HepG2 (cell line): ENCODE measurements around the gene KRTAP3-2. TPM values are rescaled to one million over a fixed set of nuclear protein-coding genes. Genes with fewer than 3 reads are reported as not detected.
A peak's percentile ranks its signal among the peaks of the same experiment; 100 is the strongest.

Experiments
- FOXP4 ChIP-seq: sonication (generic); formaldehyde crosslinking; IDR thresholded peaks from 2 replicates; pipeline ENCODE4 v1.4.0; 2020; ENCODE audit warnings: missing genetic modification reagents
- polyA plus RNA-seq, 8 experiments: library from polyadenylated mRNA; depleted of rRNA in 3 of 8; stranded (reverse) in 7 of 8; unstranded in 1 of 8; fragments of >200 nt; fragmentation: Illumina TruSeq in 4 of 8; extraction: Trizol in 4 of 8; gene quantifications; 2 replicates each; pipeline versions ENCODE4 v1.2.1 to v1.2.3, GENCODE V29; 2011 to 2016; ENCODE audit warnings: low read depth in 4 of 8, missing spikeins in 1 of 8, mixed read lengths in 1 of 8; ENCODE audit not compliant: insufficient read depth in 1 of 8
- small RNA-seq, 3 experiments: library from RNA; depleted of rRNA; stranded (forward); fragments of <200 nt; gene quantifications; one replicate each; pipeline ENCODE3, GENCODE V24; 2012; ENCODE audit warnings: low read depth in 2 of 3, low replicate concordance in 1 of 3; ENCODE audit not compliant: insufficient read length in 3 of 3, insufficient read depth in 2 of 3
- total RNA-seq, 5 experiments: library from RNA; depleted of rRNA; stranded (reverse); fragments of >200 nt; fragmentation: Illumina TruSeq; extraction: Trizol; gene quantifications; 2 replicates each; pipeline ENCODE4 v1.2.3, GENCODE V29; 2016; ENCODE audit warnings: low read depth in 1 of 5
- TF ChIP-seq, protein P1 (sequence below): IDR thresholded peaks from 2 replicates; pipeline ENCODE4 v1.6.1; 2016
- TF ChIP-seq, protein P2 (sequence below): IDR thresholded peaks from 2 replicates; pipeline ENCODE4 v1.4.0; 2020; ENCODE audit warnings: mild to moderate bottlenecking, missing genetic modification reagents

KRTAP3-2 gene
- total and polyA plus RNA-seq, 2 of the 13 experiments (the other 11 are each of a cell fraction or from before 2014, with no cell fraction given): not detected

DNA sequence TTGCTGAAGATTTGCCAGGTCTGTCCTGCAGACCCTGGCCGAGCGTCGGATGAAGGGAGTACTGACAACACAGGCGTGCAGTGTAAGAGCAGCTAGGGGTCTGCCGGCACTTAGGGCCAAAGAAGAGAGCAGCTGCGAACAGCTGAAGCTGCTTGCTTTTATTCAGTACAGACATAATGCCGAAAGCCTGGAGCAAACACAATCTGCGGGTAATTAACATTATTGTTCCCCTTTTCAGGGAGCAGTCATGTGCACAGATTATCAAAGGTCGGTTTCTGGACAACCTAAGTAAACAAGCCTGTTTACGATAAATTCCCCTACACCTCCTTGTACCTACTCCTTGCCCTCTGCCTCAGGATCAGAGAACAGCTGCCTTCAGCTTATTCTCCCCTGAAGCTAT lies 50.3 kb downstream of the KRTAP3-2 start (continued):
- TF ChIP-seq, protein P1, sequence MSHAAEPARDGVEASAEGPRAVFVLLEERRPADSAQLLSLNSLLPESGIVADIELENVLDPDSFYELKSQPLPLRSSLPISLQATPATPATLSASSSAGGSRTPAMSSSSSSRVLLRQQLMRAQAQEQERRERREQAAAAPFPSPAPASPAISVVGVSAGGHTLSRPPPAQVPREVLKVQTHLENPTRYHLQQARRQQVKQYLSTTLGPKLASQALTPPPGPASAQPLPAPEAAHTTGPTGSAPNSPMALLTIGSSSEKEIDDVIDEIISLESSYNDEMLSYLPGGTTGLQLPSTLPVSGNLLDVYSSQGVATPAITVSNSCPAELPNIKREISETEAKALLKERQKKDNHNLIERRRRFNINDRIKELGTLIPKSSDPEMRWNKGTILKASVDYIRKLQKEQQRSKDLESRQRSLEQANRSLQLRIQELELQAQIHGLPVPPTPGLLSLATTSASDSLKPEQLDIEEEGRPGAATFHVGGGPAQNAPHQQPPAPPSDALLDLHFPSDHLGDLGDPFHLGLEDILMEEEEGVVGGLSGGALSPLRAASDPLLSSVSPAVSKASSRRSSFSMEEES (CRISPR knock-in tag): peak; percentile 30; the same call in 1 of the 2 replicates
- peak; percentile 70 for TF ChIP-seq FOXP4
- TF ChIP-seq, protein P2, sequence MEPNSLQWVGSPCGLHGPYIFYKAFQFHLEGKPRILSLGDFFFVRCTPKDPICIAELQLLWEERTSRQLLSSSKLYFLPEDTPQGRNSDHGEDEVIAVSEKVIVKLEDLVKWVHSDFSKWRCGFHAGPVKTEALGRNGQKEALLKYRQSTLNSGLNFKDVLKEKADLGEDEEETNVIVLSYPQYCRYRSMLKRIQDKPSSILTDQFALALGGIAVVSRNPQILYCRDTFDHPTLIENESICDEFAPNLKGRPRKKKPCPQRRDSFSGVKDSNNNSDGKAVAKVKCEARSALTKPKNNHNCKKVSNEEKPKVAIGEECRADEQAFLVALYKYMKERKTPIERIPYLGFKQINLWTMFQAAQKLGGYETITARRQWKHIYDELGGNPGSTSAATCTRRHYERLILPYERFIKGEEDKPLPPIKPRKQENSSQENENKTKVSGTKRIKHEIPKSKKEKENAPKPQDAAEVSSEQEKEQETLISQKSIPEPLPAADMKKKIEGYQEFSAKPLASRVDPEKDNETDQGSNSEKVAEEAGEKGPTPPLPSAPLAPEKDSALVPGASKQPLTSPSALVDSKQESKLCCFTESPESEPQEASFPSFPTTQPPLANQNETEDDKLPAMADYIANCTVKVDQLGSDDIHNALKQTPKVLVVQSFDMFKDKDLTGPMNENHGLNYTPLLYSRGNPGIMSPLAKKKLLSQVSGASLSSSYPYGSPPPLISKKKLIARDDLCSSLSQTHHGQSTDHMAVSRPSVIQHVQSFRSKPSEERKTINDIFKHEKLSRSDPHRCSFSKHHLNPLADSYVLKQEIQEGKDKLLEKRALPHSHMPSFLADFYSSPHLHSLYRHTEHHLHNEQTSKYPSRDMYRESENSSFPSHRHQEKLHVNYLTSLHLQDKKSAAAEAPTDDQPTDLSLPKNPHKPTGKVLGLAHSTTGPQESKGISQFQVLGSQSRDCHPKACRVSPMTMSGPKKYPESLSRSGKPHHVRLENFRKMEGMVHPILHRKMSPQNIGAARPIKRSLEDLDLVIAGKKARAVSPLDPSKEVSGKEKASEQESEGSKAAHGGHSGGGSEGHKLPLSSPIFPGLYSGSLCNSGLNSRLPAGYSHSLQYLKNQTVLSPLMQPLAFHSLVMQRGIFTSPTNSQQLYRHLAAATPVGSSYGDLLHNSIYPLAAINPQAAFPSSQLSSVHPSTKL (CRISPR knock-in tag): peak; percentile 49; the same call in 1 of the 2 replicates

Small RNA genes within 50 kb of the gene (small RNA-seq; reads per million reads assigned to genes)
- 0 reads per million in 3 experiments for gene KRTAP3-4P

Other genes with a start within 250 kb of the KRTAP3-2 start
Only the 30 nearest of the 37 such genes appear.
- gene KRT28, start 199.9 kb downstream of the KRTAP3-2 start, total RNA-seq (2016; rRNA removed; fragmentation: Illumina TruSeq; extraction: Trizol): not detected in 2 replicates
- gene KRT28, start 199.9 kb downstream of the KRTAP3-2 start, polyA plus RNA-seq (2011; rRNA removed): not detected in 2 replicates
- 25.1 and 25.7 TPM in 2 replicates for gene KRT10, start 177.3 kb downstream of the KRTAP3-2 start, total RNA-seq (2016; rRNA removed; fragmentation: Illumina TruSeq; extraction: Trizol)
- gene KRT10, start 177.3 kb downstream of the KRTAP3-2 start, polyA plus RNA-seq (2011; rRNA removed): 23.0 and 27.5 TPM in 2 replicates
- gene KRT12, start 132.7 kb downstream of the KRTAP3-2 start, total RNA-seq (2016; rRNA removed; fragmentation: Illumina TruSeq; extraction: Trizol): 0.07 TPM in 1 of 2 replicates, not detected in the other
- 0.09 and 0.31 TPM in 2 replicates for gene KRT12, start 132.7 kb downstream of the KRTAP3-2 start, polyA plus RNA-seq (2011; rRNA removed)
- 0.13 and 0.14 TPM in 2 replicates for gene KRT20, start 114.7 kb downstream of the KRTAP3-2 start, total RNA-seq (2016; rRNA removed; fragmentation: Illumina TruSeq; extraction: Trizol)
- gene KRT20, start 114.7 kb downstream of the KRTAP3-2 start, polyA plus RNA-seq (2011; rRNA removed): 0.20 and 1.0 TPM in 2 replicates
- 24.7 and 32.9 TPM in 2 replicates for gene KRT23, start 62.3 kb downstream of the KRTAP3-2 start, total RNA-seq (2016; rRNA removed; fragmentation: Illumina TruSeq; extraction: Trizol)
- 48.4 and 51.1 TPM in 2 replicates for gene KRT23, start 62.3 kb downstream of the KRTAP3-2 start, polyA plus RNA-seq (2011; rRNA removed)
- gene KRT39, start 33.0 kb downstream of the KRTAP3-2 start, total RNA-seq (2016; rRNA removed; fragmentation: Illumina TruSeq; extraction: Trizol): 0.07 TPM in 1 of 2 replicates, not detected in the other
- 1.2 and 1.6 TPM in 2 replicates for gene KRT39, start 33.0 kb downstream of the KRTAP3-2 start, polyA plus RNA-seq (2011; rRNA removed)
- not detected in 2 replicates for gene KRT40, start 15.6 kb downstream of the KRTAP3-2 start, total RNA-seq (2016; rRNA removed; fragmentation: Illumina TruSeq; extraction: Trizol)
- gene KRT40, start 15.6 kb downstream of the KRTAP3-2 start, polyA plus RNA-seq (2011; rRNA removed): not detected in 2 replicates
- not detected in 2 replicates for gene KRTAP3-3, start 5.7 kb downstream of the KRTAP3-2 start, total RNA-seq (2016; rRNA removed; fragmentation: Illumina TruSeq; extraction: Trizol)
- gene KRTAP3-3, start 5.7 kb downstream of the KRTAP3-2 start, polyA plus RNA-seq (2011; rRNA removed): not detected in 2 replicates
- gene KRTAP3-1, start 9.2 kb upstream of the KRTAP3-2 start, total RNA-seq (2016; rRNA removed; fragmentation: Illumina TruSeq; extraction: Trizol): 0.29 and 0.81 TPM in 2 replicates
- 3.7 and 3.8 TPM in 2 replicates for gene KRTAP3-1, start 9.2 kb upstream of the KRTAP3-2 start, polyA plus RNA-seq (2011; rRNA removed)
- gene KRTAP1-5, start 27.3 kb upstream of the KRTAP3-2 start, total RNA-seq (2016; rRNA removed; fragmentation: Illumina TruSeq; extraction: Trizol): not detected in 2 replicates
- 0.07 and 0.09 TPM in 2 replicates for gene KRTAP1-5, start 27.3 kb upstream of the KRTAP3-2 start, polyA plus RNA-seq (2011; rRNA removed)
- not detected in 2 replicates for gene KRTAP1-4, start 30.3 kb upstream of the KRTAP3-2 start, total RNA-seq (2016; rRNA removed; fragmentation: Illumina TruSeq; extraction: Trizol)
- gene KRTAP1-4, start 30.3 kb upstream of the KRTAP3-2 start, polyA plus RNA-seq (2011; rRNA removed): not detected in 2 replicates
- gene KRTAP1-3, start 35.0 kb upstream of the KRTAP3-2 start, total RNA-seq (2016; rRNA removed; fragmentation: Illumina TruSeq; extraction: Trizol): not detected in 2 replicates
- not detected in 2 replicates for gene KRTAP1-3, start 35.0 kb upstream of the KRTAP3-2 start, polyA plus RNA-seq (2011; rRNA removed)
- not detected in 2 replicates for gene KRTAP1-1, start 41.5 kb upstream of the KRTAP3-2 start, total RNA-seq (2016; rRNA removed; fragmentation: Illumina TruSeq; extraction: Trizol)
- not detected in 2 replicates for gene KRTAP1-1, start 41.5 kb upstream of the KRTAP3-2 start, polyA plus RNA-seq (2011; rRNA removed)
- not detected in 2 replicates for gene KRTAP2-1, start 47.4 kb upstream of the KRTAP3-2 start, total RNA-seq (2016; rRNA removed; fragmentation: Illumina TruSeq; extraction: Trizol)
- not detected in 2 replicates for gene KRTAP2-1, start 47.4 kb upstream of the KRTAP3-2 start, polyA plus RNA-seq (2011; rRNA removed)
- gene KRTAP2-2, start 55.3 kb upstream of the KRTAP3-2 start, total RNA-seq (2016; rRNA removed; fragmentation: Illumina TruSeq; extraction: Trizol): not detected in 2 replicates
- gene KRTAP2-2, start 55.3 kb upstream of the KRTAP3-2 start, polyA plus RNA-seq (2011; rRNA removed): not detected in 2 replicates
- not detected in 2 replicates for gene KRTAP2-3, start 60.2 kb upstream of the KRTAP3-2 start, total RNA-seq (2016; rRNA removed; fragmentation: Illumina TruSeq; extraction: Trizol)
- 0.24 and 0.25 TPM in 2 replicates for gene KRTAP2-3, start 60.2 kb upstream of the KRTAP3-2 start, polyA plus RNA-seq (2011; rRNA removed)
- not detected in 2 replicates for gene KRTAP2-4, start 66.0 kb upstream of the KRTAP3-2 start, total RNA-seq (2016; rRNA removed; fragmentation: Illumina TruSeq; extraction: Trizol)
- not detected in 2 replicates for gene KRTAP2-4, start 66.0 kb upstream of the KRTAP3-2 start, polyA plus RNA-seq (2011; rRNA removed)
- gene KRTAP4-7, start 84.2 kb upstream of the KRTAP3-2 start, total RNA-seq (2016; rRNA removed; fragmentation: Illumina TruSeq; extraction: Trizol): not detected in 2 replicates
- gene KRTAP4-7, start 84.2 kb upstream of the KRTAP3-2 start, polyA plus RNA-seq (2011; rRNA removed): not detected in 2 replicates
- gene KRTAP4-8, start 98.2 kb upstream of the KRTAP3-2 start, total RNA-seq (2016; rRNA removed; fragmentation: Illumina TruSeq; extraction: Trizol): not detected in 2 replicates
- not detected in 2 replicates for gene KRTAP4-8, start 98.2 kb upstream of the KRTAP3-2 start, polyA plus RNA-seq (2011; rRNA removed)
- not detected in 2 replicates for gene KRTAP4-16, start 102.3 kb upstream of the KRTAP3-2 start, total RNA-seq (2016; rRNA removed; fragmentation: Illumina TruSeq; extraction: Trizol)
- gene KRTAP4-16, start 102.3 kb upstream of the KRTAP3-2 start, polyA plus RNA-seq (2011; rRNA removed): not detected in 2 replicates
- gene KRTAP4-9, start 105.5 kb upstream of the KRTAP3-2 start, total RNA-seq (2016; rRNA removed; fragmentation: Illumina TruSeq; extraction: Trizol): not detected in 2 replicates
- not detected in 2 replicates for gene KRTAP4-9, start 105.5 kb upstream of the KRTAP3-2 start, polyA plus RNA-seq (2011; rRNA removed)
- gene KRTAP4-11, start 118.5 kb upstream of the KRTAP3-2 start, total RNA-seq (2016; rRNA removed; fragmentation: Illumina TruSeq; extraction: Trizol): not detected in 2 replicates
- gene KRTAP4-11, start 118.5 kb upstream of the KRTAP3-2 start, polyA plus RNA-seq (2011; rRNA removed): not detected in 2 replicates
- gene KRTAP4-12, start 124.3 kb upstream of the KRTAP3-2 start, total RNA-seq (2016; rRNA removed; fragmentation: Illumina TruSeq; extraction: Trizol): not detected in 2 replicates
- gene KRTAP4-12, start 124.3 kb upstream of the KRTAP3-2 start, polyA plus RNA-seq (2011; rRNA removed): not detected in 2 replicates
- gene KRTAP4-6, start 140.6 kb upstream of the KRTAP3-2 start, total RNA-seq (2016; rRNA removed; fragmentation: Illumina TruSeq; extraction: Trizol): not detected in 2 replicates
- gene KRTAP4-6, start 140.6 kb upstream of the KRTAP3-2 start, polyA plus RNA-seq (2011; rRNA removed): not detected in 2 replicates
- not detected in 2 replicates for gene KRTAP4-5, start 149.9 kb upstream of the KRTAP3-2 start, total RNA-seq (2016; rRNA removed; fragmentation: Illumina TruSeq; extraction: Trizol)
- not detected in 2 replicates for gene KRTAP4-5, start 149.9 kb upstream of the KRTAP3-2 start, polyA plus RNA-seq (2011; rRNA removed)
- gene KRTAP4-4, start 160.8 kb upstream of the KRTAP3-2 start, total RNA-seq (2016; rRNA removed; fragmentation: Illumina TruSeq; extraction: Trizol): not detected in 2 replicates
- not detected in 2 replicates for gene KRTAP4-4, start 160.8 kb upstream of the KRTAP3-2 start, polyA plus RNA-seq (2011; rRNA removed)
- not detected in 2 replicates for gene KRTAP4-3, start 168.3 kb upstream of the KRTAP3-2 start, total RNA-seq (2016; rRNA removed; fragmentation: Illumina TruSeq; extraction: Trizol)
- gene KRTAP4-3, start 168.3 kb upstream of the KRTAP3-2 start, polyA plus RNA-seq (2011; rRNA removed): not detected in 2 replicates
- gene KRTAP4-2, start 178.3 kb upstream of the KRTAP3-2 start, total RNA-seq (2016; rRNA removed; fragmentation: Illumina TruSeq; extraction: Trizol): not detected in 2 replicates
- gene KRTAP4-2, start 178.3 kb upstream of the KRTAP3-2 start, polyA plus RNA-seq (2011; rRNA removed): not detected in 2 replicates
- not detected in 2 replicates for gene KRTAP4-1, start 185.0 kb upstream of the KRTAP3-2 start, total RNA-seq (2016; rRNA removed; fragmentation: Illumina TruSeq; extraction: Trizol)
- not detected in 2 replicates for gene KRTAP4-1, start 185.0 kb upstream of the KRTAP3-2 start, polyA plus RNA-seq (2011; rRNA removed)
- gene KRTAP9-1, start 190.0 kb upstream of the KRTAP3-2 start, total RNA-seq (2016; rRNA removed; fragmentation: Illumina TruSeq; extraction: Trizol): not detected in 2 replicates
- not detected in 2 replicates for gene KRTAP9-1, start 190.0 kb upstream of the KRTAP3-2 start, polyA plus RNA-seq (2011; rRNA removed)